Stomach (tissue), 9 donors: ENCODE data around the gene PSPN. TPM values are rescaled to one million over a fixed set of nuclear protein-coding genes. Genes with fewer than 3 reads are reported as not detected.

Source experiments
- DNase-seq, 2 donors: peaks; one replicate each; pipeline versions ENCODE4 v3.0.0 to v3.0.0-alpha.2; 2013 to 2019
- H3K27ac ChIP-seq, 5 donors: fragments of 200-600 bp in 4 of 5; sonication (generic) in 4 of 5; one replicate each; pipeline ENCODE4 v1.5.1; 2013 to 2019; ENCODE audit warnings: mild to moderate bottlenecking in 1 of 5, moderate library complexity in 1 of 5
- H3K27me3 ChIP-seq, 3 donors: fragments of 200-600 bp; sonication (generic); one replicate each; pipeline ENCODE4 v1.5.1; 2017 to 2019; ENCODE audit warnings: mixed run types in 1 of 3
- H3K36me3 ChIP-seq, 4 donors: fragments of 200-600 bp; sonication (generic); 1 replicate in 3 of 4; 2 replicates in 1 of 4; pipeline ENCODE4 v1.5.1; 2016 to 2019
- H3K4me1 ChIP-seq, 4 donors: fragments of 200-600 bp; sonication (generic); one replicate each; pipeline ENCODE4 v1.5.1; 2016 to 2019
- H3K4me3 ChIP-seq, 4 donors: fragments of 200-600 bp; sonication (generic) in 3 of 4; one replicate each; pipeline ENCODE4 v1.5.1; 2016 to 2019; ENCODE audit warnings: mild to moderate bottlenecking in 1 of 4
- H3K9me3 ChIP-seq, 4 donors: fragments of 200-600 bp; sonication (generic); one replicate each; pipeline ENCODE4 v1.5.1; 2016 to 2019
- EP300 ChIP-seq: sonication (generic); formaldehyde crosslinking; IDR thresholded peaks from one replicate; pipeline ENCODE4 v1.6.1; 2017; ENCODE audit warnings: antibody characterized with exemption
- POLR2A ChIP-seq, 4 donors: fragments of 450-650 bp; IDR thresholded peaks; one replicate each; pipeline ENCODE4 v1.6.1; 2016; ENCODE audit warnings: antibody characterized with exemption in 4 of 4, control low read depth in 2 of 4, mild to moderate bottlenecking in 1 of 4, moderate library complexity in 1 of 4
- POLR2AphosphoS5 ChIP-seq, 3 donors: sonication (generic); formaldehyde crosslinking; IDR thresholded peaks; one replicate each; pipeline ENCODE4 v1.6.1; 2016; ENCODE audit warnings: antibody characterized with exemption in 3 of 3
- WGBS, 5 donors: extraction: QIAGEN DNeasy Blood & Tissue Kit in 3 of 5; methylation state at CpG; one replicate each; pipeline versions ENCODE4 v1.1.5 to v1.1.7; 2013 to 2018; 5-methylcytosine and 5-hydroxymethylcytosine counted together
- intact Hi-C: fragments of 100-400 bp; cut with DNase I; formaldehyde crosslinking; loops from one replicate; pipeline ENCODE4 v1.15.1; 2023; ENCODE audit warnings: low total_unique reads
- polyA plus RNA-seq, 3 donors: library from polyadenylated mRNA; stranded (reverse); fragments of 200-250 nt; gene quantifications; one replicate each; pipeline ENCODE4 v1.2.3, GENCODE V29; 2013
- total RNA-seq, 5 donors: library from RNA; depleted of rRNA; stranded (reverse); fragments of >200 nt; gene quantifications; one replicate each; pipeline versions ENCODE4 v1.1.0 to v1.2.3, GENCODE V29; 2014 to 2016
- TF ChIP-seq, protein P1 (sequence below), 7 experiments: fragments of 450-650 bp in 4 of 7; fragments of 200-600 bp in 3 of 7; sonication (generic) in 3 of 7; IDR thresholded peaks; one replicate each; pipeline ENCODE4 v1.5.1; 2016 to 2019; ENCODE audit warnings: antibody characterized with exemption in 7 of 7, control low read depth in 2 of 7, mild to moderate bottlenecking in 1 of 7
- donor health status: healthy with polysubstance abuse.
- donor health status: Bipolar disorder and iron deficiency.
- donor health status: healthy.

The PSPN gene
- total and polyA plus RNA-seq, 8 donors = 0.92 to 2.8 (median 1.8) TPM; not detected in 1

DNA sequence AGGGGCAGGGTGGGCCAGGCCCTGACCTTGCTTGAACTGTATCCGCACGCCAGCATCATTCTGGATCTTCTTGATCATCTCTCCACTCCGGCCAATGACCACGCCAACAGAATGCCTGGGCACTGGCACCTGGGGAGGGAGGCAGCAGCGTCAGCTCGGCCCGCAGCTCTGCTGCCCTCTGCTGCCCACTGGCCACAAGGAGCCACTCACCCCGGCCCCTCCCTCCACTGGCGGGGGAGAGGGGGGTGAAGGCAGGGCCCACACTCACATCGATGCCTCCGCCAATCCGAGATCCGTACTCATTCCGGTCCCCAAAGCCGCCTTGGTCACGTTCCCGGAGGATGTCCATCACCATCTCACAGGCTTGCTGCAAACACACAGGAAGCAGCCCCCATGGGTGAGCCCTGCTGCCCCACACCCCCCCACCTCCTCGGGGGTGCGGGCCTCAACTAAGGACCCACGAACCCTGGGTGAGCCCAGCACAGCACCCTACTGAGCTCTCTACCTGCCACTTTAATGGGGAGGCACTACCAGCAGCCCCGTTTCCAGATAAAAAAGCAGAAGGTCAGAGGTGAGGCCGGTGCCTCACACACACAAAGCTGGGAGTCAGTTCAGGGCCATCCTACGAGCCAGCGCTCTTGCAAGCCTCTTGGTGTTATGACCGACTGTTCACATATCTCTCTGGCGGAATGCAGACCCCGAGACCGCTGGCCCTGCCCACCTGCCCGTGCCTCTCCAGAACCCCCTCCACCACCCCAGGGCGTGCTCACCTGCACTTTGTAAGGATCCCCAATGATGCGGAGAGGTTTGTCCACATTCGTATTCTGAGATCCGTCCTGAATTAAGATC, 42.2 kb upstream of the PSPN start:
- DNase-seq = peak in 1 of 2 donors; percentile 64
- Histone ChIP-seq H3K4me1 (peaks cover 13 to 56% (median 39%) of the 10 kb centered on the region in 4 donors), H3K36me3 (peaks cover 78 to 93% (median 85%) of the 10 kb centered on the region in 4 donors), H3K27me3 (no peaks in the 10 kb centered on the region), H3K27ac (peak overlapping the region in 1 of 5 donors; percentile 35), H3K9me3 (no peaks in the 10 kb centered on the region), H3K4me3 (no peak overlapping the region)
- TF ChIP-seq POLR2AphosphoS5 (IDR thresholded peaks at IDR 0.05) = no peak
- TF ChIP-seq, protein P1, sequence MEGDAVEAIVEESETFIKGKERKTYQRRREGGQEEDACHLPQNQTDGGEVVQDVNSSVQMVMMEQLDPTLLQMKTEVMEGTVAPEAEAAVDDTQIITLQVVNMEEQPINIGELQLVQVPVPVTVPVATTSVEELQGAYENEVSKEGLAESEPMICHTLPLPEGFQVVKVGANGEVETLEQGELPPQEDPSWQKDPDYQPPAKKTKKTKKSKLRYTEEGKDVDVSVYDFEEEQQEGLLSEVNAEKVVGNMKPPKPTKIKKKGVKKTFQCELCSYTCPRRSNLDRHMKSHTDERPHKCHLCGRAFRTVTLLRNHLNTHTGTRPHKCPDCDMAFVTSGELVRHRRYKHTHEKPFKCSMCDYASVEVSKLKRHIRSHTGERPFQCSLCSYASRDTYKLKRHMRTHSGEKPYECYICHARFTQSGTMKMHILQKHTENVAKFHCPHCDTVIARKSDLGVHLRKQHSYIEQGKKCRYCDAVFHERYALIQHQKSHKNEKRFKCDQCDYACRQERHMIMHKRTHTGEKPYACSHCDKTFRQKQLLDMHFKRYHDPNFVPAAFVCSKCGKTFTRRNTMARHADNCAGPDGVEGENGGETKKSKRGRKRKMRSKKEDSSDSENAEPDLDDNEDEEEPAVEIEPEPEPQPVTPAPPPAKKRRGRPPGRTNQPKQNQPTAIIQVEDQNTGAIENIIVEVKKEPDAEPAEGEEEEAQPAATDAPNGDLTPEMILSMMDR (IDR thresholded peaks at IDR 0.05) = peak in 3 of 7 experiments; percentile 7 to 23 (median 8)
- WGBS, 5 donors = 60 to 72% (median 67%) methylated on average over 23 to 33 of the region's 33 CpGs
- intact Hi-C loops = no loop called here

DNA sequence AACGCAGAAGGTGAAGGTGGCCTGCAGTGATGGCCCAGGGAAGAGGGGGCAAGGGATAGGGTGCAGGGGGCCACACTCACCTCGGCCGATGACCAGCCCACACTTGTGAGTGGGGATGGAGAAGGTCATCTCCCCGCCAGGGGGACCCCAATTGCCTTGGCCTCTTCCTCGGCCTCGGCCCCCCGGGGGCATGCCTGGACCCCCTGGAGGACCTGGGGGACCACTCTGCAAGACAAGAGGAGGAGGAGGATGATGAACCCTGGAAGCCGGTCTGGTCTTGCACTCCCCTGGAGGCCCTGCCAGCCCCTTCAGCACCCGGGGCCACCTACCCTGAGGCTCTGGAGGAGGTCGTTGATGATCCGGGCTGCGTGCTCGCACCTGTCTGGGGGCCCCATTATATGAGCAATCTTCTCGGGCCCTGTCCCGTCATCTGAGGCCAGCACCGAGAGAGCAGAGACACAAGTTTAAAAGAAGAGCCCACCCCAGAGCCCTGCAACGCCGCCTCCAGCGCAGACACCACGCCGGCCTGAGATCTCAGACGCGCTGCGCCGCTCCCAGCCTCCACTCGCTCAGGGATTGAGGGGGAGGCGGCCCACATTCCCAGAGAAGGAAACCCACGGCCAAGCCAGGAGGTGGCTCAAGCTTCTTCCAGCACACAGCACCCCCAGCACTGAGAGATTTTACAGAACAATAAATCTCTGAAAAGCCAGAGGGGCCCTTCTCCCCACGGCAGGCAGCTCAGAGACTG, 41.1 kb upstream of the PSPN start:
- H3K9me3 ChIP-seq = no peaks in the 10 kb centered on the region
- H3K27me3 ChIP-seq = no peaks in the 10 kb centered on the region
- peak overlapping the region in 1 of 5 donors; percentile 35 for H3K27ac ChIP-seq
- no peak overlapping the region for H3K4me3 ChIP-seq
- H3K36me3 ChIP-seq = peaks cover 78 to 88% (median 81%) of the 10 kb centered on the region in 4 donors
- intact Hi-C loops = no loop called here
- 93 to 96% (median 94%) methylated on average over 18 to 29 of the region's 29 CpGs for WGBS, 5 donors
- peaks cover 2 to 51% (median 34%) of the 10 kb centered on the region in 4 donors for H3K4me1 ChIP-seq
- DNase-seq = no peak
- TF ChIP-seq POLR2A (IDR thresholded peaks at IDR 0.05) (no peak), EP300 (no peak), POLR2AphosphoS5 (IDR thresholded peaks at IDR 0.05) (no peak)
- TF ChIP-seq, protein P1 (IDR thresholded peaks at IDR 0.05) = no peak

DNA sequence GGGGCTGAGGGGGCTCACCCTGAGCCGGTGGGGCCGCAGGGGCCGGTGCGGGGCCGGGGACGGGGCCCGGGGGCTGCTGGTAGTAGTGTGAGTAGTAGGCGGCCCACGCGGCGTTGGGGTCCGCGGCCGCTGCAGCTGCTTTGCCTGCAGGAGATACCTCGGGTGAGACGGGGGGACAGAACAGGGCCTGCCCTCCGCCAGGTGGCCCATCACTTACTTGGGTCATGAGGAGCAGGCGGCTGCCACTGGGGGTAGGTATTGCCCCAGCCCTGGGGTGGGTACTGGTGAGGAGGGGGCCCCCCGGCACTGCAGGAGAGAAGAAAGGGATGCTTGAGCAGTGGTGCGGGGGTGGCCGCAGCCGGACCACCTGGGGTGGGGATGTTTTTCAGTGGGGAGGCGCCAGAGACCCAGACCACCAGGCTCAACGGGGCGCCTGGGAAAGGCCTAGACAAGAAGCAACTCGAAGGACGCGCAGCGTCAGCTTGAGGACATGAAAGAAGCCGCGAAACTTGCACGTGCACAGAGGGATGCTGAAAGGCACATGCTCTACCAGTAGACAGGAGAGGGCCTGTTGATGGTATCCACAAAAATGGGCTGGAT, 40.0 kb upstream of the PSPN start:
- TF ChIP-seq POLR2AphosphoS5 (IDR thresholded peaks at IDR 0.05) (no peak), POLR2A (IDR thresholded peaks at IDR 0.05) (no peak)
- Histone ChIP-seq H3K9me3 (no peaks in the 10 kb centered on the region), H3K36me3 (peaks cover 68 to 76% (median 70%) of the 10 kb centered on the region in 4 donors), H3K4me1 (peaks cover 0 to 39% (median 26%) of the 10 kb centered on the region in 4 donors), H3K27ac (no peak overlapping the region), H3K27me3 (no peaks in the 10 kb centered on the region), H3K4me3 (no peak overlapping the region)
- DNase-seq = no peak
- WGBS, 5 donors = 92 to 96% (median 92%) methylated on average over 22 to 32 of the region's 32 CpGs
- intact Hi-C loops = no loop called here

DNA sequence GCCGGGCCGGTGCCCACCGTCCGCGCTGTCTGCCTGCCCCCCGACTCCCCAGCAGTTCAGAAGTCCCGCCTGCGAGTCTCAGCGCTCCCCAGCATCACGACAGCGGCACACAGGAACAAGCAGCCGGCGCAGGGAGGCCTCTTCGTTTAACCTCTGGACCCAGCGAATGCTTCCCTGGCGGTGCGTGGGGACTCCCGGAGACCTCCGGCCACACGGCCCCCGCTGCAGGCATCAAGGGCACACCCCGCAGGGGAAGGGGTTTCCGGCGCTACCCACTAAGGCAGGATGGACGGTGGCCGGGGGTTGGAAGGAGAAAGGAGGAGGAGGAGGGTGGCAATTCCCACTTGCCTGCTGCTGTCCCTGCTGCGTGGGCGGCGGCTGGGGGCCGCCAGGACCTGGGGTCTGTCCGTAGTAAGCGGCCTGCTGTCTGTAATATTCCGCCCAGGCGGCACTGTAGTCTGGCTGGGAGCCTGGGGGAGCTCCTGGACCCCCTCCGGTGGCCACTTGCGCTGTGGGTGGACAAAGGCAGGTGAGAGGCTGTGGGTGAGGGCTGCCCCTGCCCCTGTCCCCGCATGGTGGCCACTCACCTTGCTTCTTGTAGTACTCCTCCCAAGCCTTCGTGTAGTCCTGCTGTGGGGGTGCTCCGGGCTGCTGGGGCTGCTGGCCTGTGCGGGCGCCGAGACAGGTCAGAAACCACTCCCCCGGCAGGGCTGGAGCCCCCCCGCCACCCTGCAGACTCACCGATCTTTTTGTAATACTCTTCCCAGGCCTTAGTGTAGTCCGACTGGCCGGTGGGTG, 39.3 kb upstream of the PSPN start:
- Histone ChIP-seq H3K36me3 (peaks cover 61 to 69% (median 63%) of the 10 kb centered on the region in 4 donors), H3K4me3 (no peak overlapping the region), H3K27ac (no peak overlapping the region), H3K27me3 (no peaks in the 10 kb centered on the region), H3K4me1 (peaks cover 0 to 34% (median 24%) of the 10 kb centered on the region in 4 donors), H3K9me3 (no peaks in the 10 kb centered on the region)
- WGBS, 5 donors = 91 to 93% (median 93%) methylated on average over 40 to 47 of the region's 47 CpGs
- DNase-seq = no peak
- TF ChIP-seq POLR2AphosphoS5 (IDR thresholded peaks at IDR 0.05) = no peak
- TF ChIP-seq, protein P1 (IDR thresholded peaks at IDR 0.05) = no peak
- no peak for TF ChIP-seq POLR2A (IDR thresholded peaks at IDR 0.05)
- TF ChIP-seq EP300 = no peak
- intact Hi-C loops = no loop called here
